ENCODE measurements around the gene IL21R.

GRCh38 chr16:27465483-27465879 is 63.5 kb downstream of the IL21R start:
- TF ChIP-seq, protein P1, sequence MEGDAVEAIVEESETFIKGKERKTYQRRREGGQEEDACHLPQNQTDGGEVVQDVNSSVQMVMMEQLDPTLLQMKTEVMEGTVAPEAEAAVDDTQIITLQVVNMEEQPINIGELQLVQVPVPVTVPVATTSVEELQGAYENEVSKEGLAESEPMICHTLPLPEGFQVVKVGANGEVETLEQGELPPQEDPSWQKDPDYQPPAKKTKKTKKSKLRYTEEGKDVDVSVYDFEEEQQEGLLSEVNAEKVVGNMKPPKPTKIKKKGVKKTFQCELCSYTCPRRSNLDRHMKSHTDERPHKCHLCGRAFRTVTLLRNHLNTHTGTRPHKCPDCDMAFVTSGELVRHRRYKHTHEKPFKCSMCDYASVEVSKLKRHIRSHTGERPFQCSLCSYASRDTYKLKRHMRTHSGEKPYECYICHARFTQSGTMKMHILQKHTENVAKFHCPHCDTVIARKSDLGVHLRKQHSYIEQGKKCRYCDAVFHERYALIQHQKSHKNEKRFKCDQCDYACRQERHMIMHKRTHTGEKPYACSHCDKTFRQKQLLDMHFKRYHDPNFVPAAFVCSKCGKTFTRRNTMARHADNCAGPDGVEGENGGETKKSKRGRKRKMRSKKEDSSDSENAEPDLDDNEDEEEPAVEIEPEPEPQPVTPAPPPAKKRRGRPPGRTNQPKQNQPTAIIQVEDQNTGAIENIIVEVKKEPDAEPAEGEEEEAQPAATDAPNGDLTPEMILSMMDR (IDR thresholded peaks at IDR 0.05), result no peak
- TF ChIP-seq POLR2AphosphoS5 (IDR thresholded peaks at IDR 0.05) (no peak), POLR2A (IDR thresholded peaks at IDR 0.05) (no peak), EP300 (IDR thresholded peaks at IDR 0.05) (no peak)
